ENCODE measurements around the gene ZNF580. TPM values are rescaled to one million over a fixed set of nuclear protein-coding genes. Genes with fewer than 3 reads are reported as not detected.

Gene ZNF580
- total and polyA plus RNA-seq, 2 of the 13 experiments (the other 11 are each of a cell fraction or from before 2014, with no cell fraction given) = 4.4 to 6.0 TPM

DNA sequence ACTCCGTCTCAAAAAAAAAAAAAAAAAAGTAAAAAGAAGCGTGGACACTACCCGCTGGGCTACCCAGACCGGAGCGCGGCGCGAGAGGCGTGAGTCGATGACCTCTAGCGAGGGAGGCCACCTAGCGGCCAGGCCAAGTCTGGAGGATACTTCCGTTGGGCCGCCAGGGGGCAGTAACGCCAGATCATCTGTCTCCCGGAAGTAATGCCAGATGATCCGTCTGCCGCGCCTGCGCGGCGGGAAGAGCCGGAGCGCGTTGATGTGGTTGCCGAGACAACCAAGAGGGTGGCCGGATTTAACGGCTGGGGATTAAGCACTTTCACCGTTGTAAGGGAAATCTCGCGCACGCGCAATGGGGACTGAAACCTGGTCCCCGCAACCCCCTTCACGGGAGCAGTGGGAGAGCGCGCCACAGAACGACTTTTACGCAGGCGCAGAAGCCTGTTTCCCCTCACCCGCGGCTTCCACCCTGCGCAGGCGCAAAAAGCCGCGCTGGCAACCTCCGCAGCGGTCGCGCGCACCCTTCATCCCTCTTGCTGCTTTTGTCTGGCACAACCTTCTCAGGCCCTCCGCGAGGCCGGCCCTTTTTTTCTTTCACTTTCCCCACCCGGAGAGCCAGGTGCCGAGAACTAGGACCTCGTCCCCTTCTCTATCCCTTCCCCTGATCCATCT lies 13.0 kb downstream of the ZNF580 start (continued):
- TF ChIP-seq, protein P1, sequence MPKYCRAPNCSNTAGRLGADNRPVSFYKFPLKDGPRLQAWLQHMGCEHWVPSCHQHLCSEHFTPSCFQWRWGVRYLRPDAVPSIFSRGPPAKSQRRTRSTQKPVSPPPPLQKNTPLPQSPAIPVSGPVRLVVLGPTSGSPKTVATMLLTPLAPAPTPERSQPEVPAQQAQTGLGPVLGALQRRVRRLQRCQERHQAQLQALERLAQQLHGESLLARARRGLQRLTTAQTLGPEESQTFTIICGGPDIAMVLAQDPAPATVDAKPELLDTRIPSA (CRISPR knock-in tag; IDR thresholded peaks at IDR 0.05; ENCODE audit: borderline replicate concordance) = no peak
- TF ChIP-seq ZNF703 (CRISPR knock-in tag; IDR thresholded peaks at IDR 0.05; ENCODE audit: borderline replicate concordance) (no peak), MAF1 (CRISPR knock-in tag; IDR thresholded peaks at IDR 0.05; ENCODE audit: borderline replicate concordance) (0 out of 2 replicates have a peak, but pooled peaks have one; percentile 32), POLR2AphosphoS2 (IDR thresholded peaks at IDR 0.05; ENCODE audit: low read depth, low read length) (no peak), HES4 (CRISPR knock-in tag; IDR thresholded peaks at IDR 0.05; ENCODE audit: borderline replicate concordance) (no peak), ZNF432 (CRISPR knock-in tag; IDR thresholded peaks at IDR 0.05; ENCODE audit: borderline replicate concordance) (no peak), ZNF572 (CRISPR knock-in tag; IDR thresholded peaks at IDR 0.05) (no peak), U2AF1 (optimal IDR thresholded peaks at IDR 0.05; ENCODE audit: low read depth, low read length) (no peak), ZNF138 (CRISPR knock-in tag; IDR thresholded peaks at IDR 0.05; ENCODE audit: low read depth) (0 out of 2 replicates have a peak, but pooled peaks have one; percentile 33), DNMT3B (CRISPR knock-in tag; conservative IDR thresholded peaks at IDR 0.05) (no peak), MEIS1 (CRISPR knock-in tag; IDR thresholded peaks at IDR 0.05; ENCODE audit: borderline replicate concordance) (no peak; the same call in 1 of the 2 replicates), ZNF619 (CRISPR knock-in tag; IDR thresholded peaks at IDR 0.05) (peak; percentile 70), ATM (IDR thresholded peaks at IDR 0.05; ENCODE audit: borderline replicate concordance) (no peak), ZBTB7A (CRISPR knock-in tag; IDR thresholded peaks at IDR 0.05) (no peak), ZNF460 (CRISPR knock-in tag; IDR thresholded peaks at IDR 0.05; ENCODE audit: borderline replicate concordance) (no peak; the same call in 1 of the 2 replicates), ZNF709 (CRISPR knock-in tag; IDR thresholded peaks at IDR 0.05) (peak; percentile 51; the same call in 1 of the 2 replicates)
- TF ChIP-seq, protein P2, sequence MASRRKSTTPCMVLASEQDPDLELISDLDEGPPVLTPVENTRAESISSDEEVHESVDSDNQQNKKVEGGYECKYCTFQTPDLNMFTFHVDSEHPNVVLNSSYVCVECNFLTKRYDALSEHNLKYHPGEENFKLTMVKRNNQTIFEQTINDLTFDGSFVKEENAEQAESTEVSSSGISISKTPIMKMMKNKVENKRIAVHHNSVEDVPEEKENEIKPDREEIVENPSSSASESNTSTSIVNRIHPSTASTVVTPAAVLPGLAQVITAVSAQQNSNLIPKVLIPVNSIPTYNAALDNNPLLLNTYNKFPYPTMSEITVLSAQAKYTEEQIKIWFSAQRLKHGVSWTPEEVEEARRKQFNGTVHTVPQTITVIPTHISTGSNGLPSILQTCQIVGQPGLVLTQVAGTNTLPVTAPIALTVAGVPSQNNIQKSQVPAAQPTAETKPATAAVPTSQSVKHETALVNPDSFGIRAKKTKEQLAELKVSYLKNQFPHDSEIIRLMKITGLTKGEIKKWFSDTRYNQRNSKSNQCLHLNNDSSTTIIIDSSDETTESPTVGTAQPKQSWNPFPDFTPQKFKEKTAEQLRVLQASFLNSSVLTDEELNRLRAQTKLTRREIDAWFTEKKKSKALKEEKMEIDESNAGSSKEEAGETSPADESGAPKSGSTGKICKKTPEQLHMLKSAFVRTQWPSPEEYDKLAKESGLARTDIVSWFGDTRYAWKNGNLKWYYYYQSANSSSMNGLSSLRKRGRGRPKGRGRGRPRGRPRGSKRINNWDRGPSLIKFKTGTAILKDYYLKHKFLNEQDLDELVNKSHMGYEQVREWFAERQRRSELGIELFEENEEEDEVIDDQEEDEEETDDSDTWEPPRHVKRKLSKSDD (CRISPR knock-in tag; IDR thresholded peaks at IDR 0.05; ENCODE audit: low read depth) = peak; percentile 76
- TF ChIP-seq, protein P3, sequence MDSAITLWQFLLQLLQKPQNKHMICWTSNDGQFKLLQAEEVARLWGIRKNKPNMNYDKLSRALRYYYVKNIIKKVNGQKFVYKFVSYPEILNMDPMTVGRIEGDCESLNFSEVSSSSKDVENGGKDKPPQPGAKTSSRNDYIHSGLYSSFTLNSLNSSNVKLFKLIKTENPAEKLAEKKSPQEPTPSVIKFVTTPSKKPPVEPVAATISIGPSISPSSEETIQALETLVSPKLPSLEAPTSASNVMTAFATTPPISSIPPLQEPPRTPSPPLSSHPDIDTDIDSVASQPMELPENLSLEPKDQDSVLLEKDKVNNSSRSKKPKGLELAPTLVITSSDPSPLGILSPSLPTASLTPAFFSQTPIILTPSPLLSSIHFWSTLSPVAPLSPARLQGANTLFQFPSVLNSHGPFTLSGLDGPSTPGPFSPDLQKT (CRISPR knock-in tag; IDR thresholded peaks at IDR 0.05; ENCODE audit: borderline replicate concordance) = 0 out of 2 replicates have a peak, but pooled peaks have one; percentile 61
- TF ChIP-seq, protein P4, sequence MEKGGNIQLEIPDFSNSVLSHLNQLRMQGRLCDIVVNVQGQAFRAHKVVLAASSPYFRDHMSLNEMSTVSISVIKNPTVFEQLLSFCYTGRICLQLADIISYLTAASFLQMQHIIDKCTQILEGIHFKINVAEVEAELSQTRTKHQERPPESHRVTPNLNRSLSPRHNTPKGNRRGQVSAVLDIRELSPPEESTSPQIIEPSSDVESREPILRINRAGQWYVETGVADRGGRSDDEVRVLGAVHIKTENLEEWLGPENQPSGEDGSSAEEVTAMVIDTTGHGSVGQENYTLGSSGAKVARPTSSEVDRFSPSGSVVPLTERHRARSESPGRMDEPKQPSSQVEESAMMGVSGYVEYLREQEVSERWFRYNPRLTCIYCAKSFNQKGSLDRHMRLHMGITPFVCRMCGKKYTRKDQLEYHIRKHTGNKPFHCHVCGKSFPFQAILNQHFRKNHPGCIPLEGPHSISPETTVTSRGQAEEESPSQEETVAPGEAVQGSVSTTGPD (CRISPR knock-in tag; IDR thresholded peaks at IDR 0.05) = no peak
- TF ChIP-seq, protein P5, sequence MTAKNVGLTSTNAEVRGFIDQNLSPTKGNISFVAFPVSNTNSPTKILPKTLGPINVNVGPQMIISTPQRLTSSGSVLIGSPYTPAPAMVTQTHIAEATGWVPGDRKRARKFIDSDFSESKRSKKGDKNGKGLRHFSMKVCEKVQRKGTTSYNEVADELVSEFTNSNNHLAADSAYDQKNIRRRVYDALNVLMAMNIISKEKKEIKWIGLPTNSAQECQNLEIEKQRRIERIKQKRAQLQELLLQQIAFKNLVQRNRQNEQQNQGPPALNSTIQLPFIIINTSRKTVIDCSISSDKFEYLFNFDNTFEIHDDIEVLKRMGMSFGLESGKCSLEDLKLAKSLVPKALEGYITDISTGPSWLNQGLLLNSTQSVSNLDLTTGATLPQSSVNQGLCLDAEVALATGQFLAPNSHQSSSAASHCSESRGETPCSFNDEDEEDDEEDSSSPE (CRISPR knock-in tag; IDR thresholded peaks at IDR 0.05) = peak; percentile 83
- TF ChIP-seq, protein P6, sequence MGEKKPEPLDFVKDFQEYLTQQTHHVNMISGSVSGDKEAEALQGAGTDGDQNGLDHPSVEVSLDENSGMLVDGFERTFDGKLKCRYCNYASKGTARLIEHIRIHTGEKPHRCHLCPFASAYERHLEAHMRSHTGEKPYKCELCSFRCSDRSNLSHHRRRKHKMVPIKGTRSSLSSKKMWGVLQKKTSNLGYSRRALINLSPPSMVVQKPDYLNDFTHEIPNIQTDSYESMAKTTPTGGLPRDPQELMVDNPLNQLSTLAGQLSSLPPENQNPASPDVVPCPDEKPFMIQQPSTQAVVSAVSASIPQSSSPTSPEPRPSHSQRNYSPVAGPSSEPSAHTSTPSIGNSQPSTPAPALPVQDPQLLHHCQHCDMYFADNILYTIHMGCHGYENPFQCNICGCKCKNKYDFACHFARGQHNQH (CRISPR knock-in tag; IDR thresholded peaks at IDR 0.05) = peak; percentile 55; the same call in 1 of the 2 replicates
